ENCODE data around the gene ABLIM3.

GRCh38 chr5:149289301-149289700 is 148.0 kb downstream of the ABLIM3 start:
- TF ChIP-seq MAX (IDR thresholded peaks at IDR 0.05) = no peak
- no peak for TF ChIP-seq TAF1 (IDR thresholded peaks at IDR 0.05; ENCODE audit: low read depth)
- TF ChIP-seq EP300 (IDR thresholded peaks at IDR 0.05; ENCODE audit: borderline replicate concordance) = no peak
- no peak for TF ChIP-seq TCF12 (IDR thresholded peaks at IDR 0.05; ENCODE audit: low read depth)
